H9 (cell line): ENCODE measurements around the gene DNAJB5. TPM values are rescaled to one million over a fixed set of nuclear protein-coding genes. Genes with fewer than 3 reads are reported as not detected.

ENCODE experiments used
- DNase-seq: peaks from one replicate; pipeline ENCODE4 v3.0.0-alpha.2; 2017
- H2AFZ ChIP-seq: one replicate; pipeline ENCODE4 v1.6.1; 2013; ENCODE audit warnings: mild to moderate bottlenecking, low read length, control low read depth, moderate library complexity
- H2AK5ac ChIP-seq: 2 replicates; pipeline ENCODE4 v1.6.1; 2013; ENCODE audit warnings: low read length, control low read depth, mixed read lengths; ENCODE audit not compliant: insufficient read length
- H2BK120ac ChIP-seq: one replicate; pipeline ENCODE4 v1.6.1; 2013; ENCODE audit warnings: low read depth, mild to moderate bottlenecking, low read length, control low read depth, inconsistent platforms; ENCODE audit not compliant: poor library complexity, severe bottlenecking
- H2BK12ac ChIP-seq: 2 replicates; pipeline ENCODE4 v1.6.1; 2013; ENCODE audit warnings: low read length, control low read depth, mixed read lengths, low read depth; ENCODE audit not compliant: insufficient read length
- H2BK15ac ChIP-seq: 2 replicates; pipeline ENCODE4 v1.6.1; 2013; ENCODE audit warnings: low read depth, low read length, control low read depth
- H2BK20ac ChIP-seq: one replicate; pipeline ENCODE4 v1.6.1; 2013; ENCODE audit warnings: low read depth, mild to moderate bottlenecking, low read length, control low read depth, inconsistent platforms; ENCODE audit not compliant: poor library complexity, severe bottlenecking
- H2BK5ac ChIP-seq: 2 replicates; pipeline ENCODE4 v1.6.1; 2013; ENCODE audit warnings: low read length, control low read depth, mixed read lengths; ENCODE audit not compliant: insufficient read length
- H3K14ac ChIP-seq: 2 replicates; pipeline ENCODE4 v1.6.1; 2013; ENCODE audit warnings: low read length, control low read depth; ENCODE audit not compliant: insufficient read depth
- H3K18ac ChIP-seq: 2 replicates; pipeline ENCODE4 v1.6.1; 2013; ENCODE audit warnings: low read depth, mild to moderate bottlenecking, mixed read lengths, low read length, control low read depth; ENCODE audit not compliant: insufficient read length
- H3K23ac ChIP-seq: 2 replicates; pipeline ENCODE4 v1.6.1; 2013; ENCODE audit warnings: low read length, control low read depth, mixed read lengths, low read depth; ENCODE audit not compliant: insufficient read length
- H3K23me2 ChIP-seq: 2 replicates; pipeline ENCODE4 v1.6.1; 2013; ENCODE audit warnings: low read depth, mild to moderate bottlenecking, mixed read lengths, low read length, control low read depth; ENCODE audit not compliant: insufficient read length, poor library complexity, severe bottlenecking
- H3K27ac ChIP-seq: 2 replicates; pipeline ENCODE4 v1.5.1; 2013; ENCODE audit warnings: low read length, control low read depth, mixed read lengths, low read depth; ENCODE audit not compliant: insufficient read length
- H3K27me3 ChIP-seq: 2 replicates; pipeline ENCODE4 v1.6.1; 2013; ENCODE audit warnings: low read length, control low read depth, inconsistent platforms; ENCODE audit not compliant: insufficient read depth
- H3K4ac ChIP-seq: 2 replicates; pipeline ENCODE4 v1.6.1; 2013; ENCODE audit warnings: low read depth, mild to moderate bottlenecking, control low read depth, inconsistent platforms, low read length, moderate library complexity
- H3K4me1 ChIP-seq: 2 replicates; pipeline ENCODE4 v1.6.1; 2013; ENCODE audit warnings: low read length, control low read depth, inconsistent platforms; ENCODE audit not compliant: insufficient read depth
- H3K4me2 ChIP-seq: 2 replicates; pipeline ENCODE4 v1.6.1; 2013; ENCODE audit warnings: low read length, control low read depth, mixed read lengths; ENCODE audit not compliant: insufficient read length, insufficient read depth
- H3K56ac ChIP-seq: 2 replicates; pipeline ENCODE4 v1.6.1; 2013; ENCODE audit warnings: low read depth, mild to moderate bottlenecking, mixed read lengths, low read length, control low read depth; ENCODE audit not compliant: insufficient read length
- H3K79me1 ChIP-seq: 2 replicates; pipeline ENCODE4 v1.6.1; 2013; ENCODE audit warnings: low read depth, mild to moderate bottlenecking, moderate library complexity, low read length, control low read depth, inconsistent platforms; ENCODE audit not compliant: insufficient read depth, poor library complexity, severe bottlenecking
- H3K79me2 ChIP-seq: 2 replicates; pipeline ENCODE4 v1.6.1; 2013; ENCODE audit warnings: low read length, control low read depth, inconsistent platforms; ENCODE audit not compliant: insufficient read depth
- H3K9ac ChIP-seq: 2 replicates; pipeline ENCODE4 v1.6.1; 2013; ENCODE audit warnings: low read length, control low read depth, mixed read lengths; ENCODE audit not compliant: insufficient read length; ENCODE audit errors: extremely low read depth
- H3K9me3 ChIP-seq: one replicate; pipeline ENCODE4 v1.6.1; 2013; ENCODE audit warnings: low read depth, low read length, inconsistent platforms; ENCODE audit not compliant: control insufficient read depth
- H3T11ph ChIP-seq: one replicate; pipeline ENCODE4 v1.6.1; 2013; ENCODE audit warnings: mild to moderate bottlenecking, low read length, control low read depth, inconsistent platforms
- H4K20me1 ChIP-seq: one replicate; pipeline ENCODE4 v1.6.1; 2013; ENCODE audit not compliant: control insufficient read depth, insufficient read length, insufficient read depth
- H4K5ac ChIP-seq: 2 replicates; pipeline ENCODE4 v1.6.1; 2013; ENCODE audit warnings: low read depth, mild to moderate bottlenecking, mixed read lengths, low read length, control low read depth; ENCODE audit not compliant: insufficient read length
- H4K8ac ChIP-seq: replicated peaks from 2 replicates; pipeline ENCODE4 v1.6.1; 2013; ENCODE audit warnings: low read length, control low read depth, mixed read lengths, low read depth; ENCODE audit not compliant: insufficient read length
- H4K91ac ChIP-seq: 2 replicates; pipeline ENCODE4 v1.6.1; 2013; ENCODE audit warnings: low read depth, mild to moderate bottlenecking, moderate library complexity, mixed read lengths, low read length, control low read depth; ENCODE audit not compliant: insufficient read length
- H3K27ac Mint-ChIP-seq, 3 experiments: 2 replicates in 2 of 3; 3 replicates in 1 of 3; pipeline ENCODE4 v1.8.0; 2020 to 2021; ENCODE audit warnings: mixed read lengths in 3 of 3, mild to moderate bottlenecking in 1 of 3, moderate library complexity in 1 of 3
- H3K27me3 Mint-ChIP-seq: 2 replicates; pipeline ENCODE4 v1.8.0; 2021; ENCODE audit warnings: low read depth, mild to moderate bottlenecking, moderate library complexity, mixed read lengths
- H3K36me3 Mint-ChIP-seq, 3 experiments: 2 replicates in 2 of 3; 3 replicates in 1 of 3; pipeline ENCODE4 v1.8.0; 2020 to 2021; ENCODE audit warnings: low read depth in 3 of 3, mixed read lengths in 3 of 3; ENCODE audit not compliant: insufficient read depth in 1 of 3
- H3K4me1 Mint-ChIP-seq, 2 experiments: 2 replicates each; pipeline ENCODE4 v1.8.0; 2020; ENCODE audit warnings: mixed read lengths in 2 of 2
- H3K4me3 Mint-ChIP-seq, 2 experiments: 2 replicates in 1 of 2; 3 replicates in 1 of 2; pipeline ENCODE4 v1.8.0; 2020 to 2021; ENCODE audit warnings: mild to moderate bottlenecking in 2 of 2, mixed read lengths in 2 of 2, moderate library complexity in 1 of 2
- H3K9me3 Mint-ChIP-seq, 2 experiments: 2 replicates in 1 of 2; 3 replicates in 1 of 2; pipeline ENCODE4 v1.8.0; 2020; ENCODE audit warnings: mild to moderate bottlenecking in 2 of 2, mixed read lengths in 2 of 2, moderate library complexity in 1 of 2
- CTCF ChIP-seq: fragments of 200-600 bp; sonication (generic); conservative IDR thresholded peaks from 3 replicates; pipeline ENCODE4 v1.8.0; 2021; ENCODE audit warnings: antibody characterized with exemption, mild to moderate bottlenecking
- WGBS: extraction: QIAGEN DNeasy Blood & Tissue Kit; methylation state at CpG from one replicate; pipeline ENCODE4 v1.1.7; 2013; ENCODE audit warnings: missing lambda C conversion rate, low lambda C conversion rate, mixed read lengths; ENCODE audit not compliant: insufficient read length; ENCODE audit errors: extremely low coverage; 5-methylcytosine and 5-hydroxymethylcytosine counted together
- total RNA-seq: library from RNA; stranded (reverse); gene quantifications from 2 replicates; pipeline ENCODE4 v1.2.1, GENCODE V29; 2021

The DNAJB5 gene
- total RNA-seq, 1 experiment from 2014 or later: 38.9 TPM

DNA sequence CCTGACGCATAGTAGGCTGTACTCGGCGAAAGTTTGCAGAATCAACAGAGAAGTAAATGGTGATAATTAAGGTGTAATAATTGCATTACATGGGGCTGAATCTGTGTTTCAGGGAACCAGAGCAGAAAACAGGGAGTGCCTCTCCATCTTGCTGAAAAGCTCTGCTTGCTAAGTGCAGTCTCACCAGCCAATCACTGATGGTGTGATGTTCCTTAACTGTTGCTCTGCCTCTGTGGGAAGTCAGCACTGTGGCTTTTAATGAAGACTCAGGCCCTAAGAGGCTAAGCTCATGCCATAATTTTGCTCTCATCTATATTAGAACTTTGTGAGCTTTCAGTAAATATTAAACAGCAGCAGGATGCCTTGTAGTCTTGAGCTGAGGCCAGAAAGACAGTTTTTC, 27.0 kb upstream of the DNAJB5 start:
- Histone ChIP-seq H4K5ac (no peak overlapping the region), H3K4ac (no peak overlapping the region), H3K14ac (no peak overlapping the region), H3K9ac (no peak overlapping the region), H3K79me1 (no peaks in the 10 kb centered on the region), H3K23ac (no peak overlapping the region), H3K18ac (no peak overlapping the region), H3K56ac (no peak overlapping the region), H4K8ac (no peak overlapping the region), H2AK5ac (no peak overlapping the region), H2BK12ac (no peak overlapping the region), H2BK5ac (no peak overlapping the region), H2BK120ac (no peak overlapping the region), H3K4me1 (peaks cover 6% of the 10 kb centered on the region; the same call in 1 of the 2 replicates), H2BK15ac (no peak overlapping the region), H3K27me3 (peaks cover 6% of the 10 kb centered on the region; the same call in 1 of the 2 replicates), H3T11ph (no peak overlapping the region), H3K9me3 (no peaks in the 10 kb centered on the region), H3K79me2 (no peaks in the 10 kb centered on the region), H4K91ac (no peak overlapping the region), H3K4me2 (no peak overlapping the region), H3K23me2 (peaks cover 5% of the 10 kb centered on the region), H4K20me1 (no peaks in the 10 kb centered on the region), H2AFZ (no peak overlapping the region), H2BK20ac (no peak overlapping the region), H3K27ac (no peak overlapping the region)
- Mint-ChIP-seq H3K4me3 (no peak overlapping the region), H3K27ac (no peak overlapping the region), H3K36me3 (no peaks in the 10 kb centered on the region), H3K9me3 (no peaks in the 10 kb centered on the region), H3K27me3 (peaks cover 41% of the 10 kb centered on the region), H3K4me1 (peaks cover 20 to 33% of the 10 kb centered on the region in 2 experiments)
- TF ChIP-seq CTCF: no peak
- no peak for DNase-seq
- WGBS: no CpG with 5 or more reads among the region's 3 CpGs
